Gastroesophageal sphincter (tissue), 4 donors: ENCODE measurements around the gene GANC. TPM values are rescaled to one million over a fixed set of nuclear protein-coding genes. Genes with fewer than 3 reads are reported as not detected.

Experiments
- ATAC-seq: fragments of 150-250 bp; one replicate; pipeline ENCODE4 v1.9.1; 2016; ENCODE audit warnings: mild to moderate bottlenecking, moderate library complexity
- H3K27ac ChIP-seq, 4 donors: fragments of 200-600 bp; sonication (generic) in 3 of 4; 1 replicate in 3 of 4; 2 replicates in 1 of 4; pipeline ENCODE4 v1.5.1; 2016 to 2019
- H3K27me3 ChIP-seq: fragments of 200-600 bp; sonication (generic); one replicate; pipeline ENCODE4 v1.5.1; 2019
- H3K36me3 ChIP-seq, 2 donors: fragments of 200-600 bp; sonication (generic); one replicate each; pipeline ENCODE4 v1.5.1; 2019; ENCODE audit warnings: control low read depth in 1 of 2
- H3K4me1 ChIP-seq, 3 donors: fragments of 200-600 bp; sonication (generic); 1 replicate in 2 of 3; 2 replicates in 1 of 3; pipeline ENCODE4 v1.5.1; 2016 to 2019; ENCODE audit warnings: control low read depth in 2 of 3
- H3K4me3 ChIP-seq, 2 donors: fragments of 200-600 bp; sonication (generic); one replicate each; pipeline ENCODE4 v1.5.1; 2019; ENCODE audit warnings: mild to moderate bottlenecking in 1 of 2, moderate library complexity in 1 of 2
- H3K9me3 ChIP-seq, 3 donors: fragments of 200-600 bp; sonication (generic); one replicate each; pipeline ENCODE4 v1.5.1; 2017 to 2019; ENCODE audit warnings: control low read depth in 2 of 3
- CTCF ChIP-seq, 4 experiments: fragments of 200-600 bp in 2 of 4; fragments of 450-650 bp in 2 of 4; sonication (generic) in 1 of 4; IDR thresholded peaks; one replicate each; pipeline ENCODE4 v1.5.1; 2017 to 2019; ENCODE audit warnings: antibody characterized with exemption in 4 of 4, mild to moderate bottlenecking in 2 of 4, moderate library complexity in 2 of 4
- EP300 ChIP-seq: sonication (generic); formaldehyde crosslinking; IDR thresholded peaks from one replicate; pipeline ENCODE4 v1.6.1; 2017; ENCODE audit warnings: antibody characterized with exemption, mild to moderate bottlenecking
- POLR2A ChIP-seq, 2 donors: fragments of 450-650 bp; IDR thresholded peaks; one replicate each; pipeline ENCODE4 v1.6.1; 2017; ENCODE audit warnings: antibody characterized with exemption in 2 of 2, mild to moderate bottlenecking in 2 of 2, moderate library complexity in 1 of 2
- POLR2AphosphoS5 ChIP-seq: sonication (generic); formaldehyde crosslinking; IDR thresholded peaks from one replicate; pipeline ENCODE4 v1.6.1; 2017; ENCODE audit warnings: antibody characterized with exemption
- WGBS, 2 donors: methylation state at CpG; one replicate each; pipeline ENCODE4 v1.1.5; 2018; ENCODE audit warnings: low coverage in 1 of 2; 5-methylcytosine and 5-hydroxymethylcytosine counted together
- total RNA-seq, 4 donors: library from RNA; depleted of rRNA; stranded (reverse); fragments of >200 nt; gene quantifications; one replicate each; pipeline ENCODE4 v1.1.0, GENCODE V29; 2016

The GANC gene
- total RNA-seq, 4 donors from 2014 or later = 14.4 to 41.2 (median 19.7) TPM

GRCh38 chr15:42349186-42349585 is 76.2 kb downstream of the GANC start:
- 65 to 100% methylated on average over 1 to 2 of the region's 2 CpGs for WGBS, 2 donors
- Histone ChIP-seq H3K9me3 (no peaks in the 10 kb centered on the region), H3K27ac (no peak overlapping the region), H3K27me3 (no peaks in the 10 kb centered on the region), H3K4me1 (no peaks in the 10 kb centered on the region), H3K36me3 (peaks cover 0 to 99% of the 10 kb centered on the region in 2 donors), H3K4me3 (no peak overlapping the region)
- no peak for ATAC-seq
- TF ChIP-seq CTCF (IDR thresholded peaks at IDR 0.05) = no peak
- TF ChIP-seq POLR2A (IDR thresholded peaks at IDR 0.05) = no peak
- TF ChIP-seq POLR2AphosphoS5 = no peak
- TF ChIP-seq EP300 = no peak

GRCh38 chr15:42352401-42352800 is 79.4 kb downstream of the GANC start:
- no peak for ATAC-seq
- TF ChIP-seq CTCF (IDR thresholded peaks at IDR 0.05) (no peak), POLR2A (IDR thresholded peaks at IDR 0.05) (no peak), POLR2AphosphoS5 (no peak), EP300 (no peak)
- H3K36me3 ChIP-seq = peaks cover 0 to 98% of the 10 kb centered on the region in 2 donors
- H3K9me3 ChIP-seq = no peaks in the 10 kb centered on the region
- H3K4me1 ChIP-seq = no peaks in the 10 kb centered on the region
- H3K4me3 ChIP-seq = no peak overlapping the region
- 78 to 97% methylated on average over 5 to 6 of the region's 7 CpGs for WGBS, 2 donors
- H3K27ac ChIP-seq = no peak overlapping the region
- H3K27me3 ChIP-seq = no peaks in the 10 kb centered on the region

GRCh38 chr15:42353061-42353460 is 80.1 kb downstream of the GANC start:
- no peak overlapping the region for H3K4me3 ChIP-seq
- 84 to 88% methylated on average over 4 to 6 of the region's 6 CpGs for WGBS, 2 donors
- no peaks in the 10 kb centered on the region for H3K4me1 ChIP-seq
- no peaks in the 10 kb centered on the region for H3K27me3 ChIP-seq
- H3K9me3 ChIP-seq = no peaks in the 10 kb centered on the region
- TF ChIP-seq EP300 (no peak), POLR2AphosphoS5 (no peak), POLR2A (IDR thresholded peaks at IDR 0.05) (no peak), CTCF (IDR thresholded peaks at IDR 0.05) (no peak)
- peaks cover 0 to 97% of the 10 kb centered on the region in 2 donors for H3K36me3 ChIP-seq
- H3K27ac ChIP-seq = no peak overlapping the region
- ATAC-seq = no peak

GRCh38 chr15:42354824-42355223 is 81.8 kb downstream of the GANC start:
- H3K27ac ChIP-seq = no peak overlapping the region
- ATAC-seq = no peak
- no peaks in the 10 kb centered on the region for H3K4me1 ChIP-seq
- TF ChIP-seq POLR2AphosphoS5 (no peak), CTCF (IDR thresholded peaks at IDR 0.05) (no peak), EP300 (no peak), POLR2A (IDR thresholded peaks at IDR 0.05) (no peak)
- no peaks in the 10 kb centered on the region for H3K9me3 ChIP-seq
- H3K36me3 ChIP-seq = peaks cover 0 to 92% of the 10 kb centered on the region in 2 donors
- H3K4me3 ChIP-seq = no peak overlapping the region
- H3K27me3 ChIP-seq = no peaks in the 10 kb centered on the region
- 63 to 94% methylated on average over 2 of the region's 2 CpGs for WGBS, 2 donors

GRCh38 chr15:42355291-42355690 is 82.3 kb downstream of the GANC start:
- Histone ChIP-seq H3K27me3 (no peaks in the 10 kb centered on the region), H3K4me3 (no peak overlapping the region), H3K36me3 (peaks cover 0 to 90% of the 10 kb centered on the region in 2 donors), H3K9me3 (no peaks in the 10 kb centered on the region), H3K4me1 (no peaks in the 10 kb centered on the region), H3K27ac (no peak overlapping the region)
- TF ChIP-seq CTCF (IDR thresholded peaks at IDR 0.05) = no peak
- no peak for TF ChIP-seq EP300
- TF ChIP-seq POLR2AphosphoS5 = no peak
- no peak for TF ChIP-seq POLR2A (IDR thresholded peaks at IDR 0.05)
- ATAC-seq = no peak
- 83 to 84% methylated on average over 3 to 6 of the region's 6 CpGs for WGBS, 2 donors
